HK-2 (cell line): ENCODE results near the gene HHLA2.

Experiments
- DNase-seq: peaks from one replicate; pipeline ENCODE4 v3.0.0-alpha.2; 2018; ENCODE audit not compliant: unreplicated experiment

The HHLA2 gene

DNA sequence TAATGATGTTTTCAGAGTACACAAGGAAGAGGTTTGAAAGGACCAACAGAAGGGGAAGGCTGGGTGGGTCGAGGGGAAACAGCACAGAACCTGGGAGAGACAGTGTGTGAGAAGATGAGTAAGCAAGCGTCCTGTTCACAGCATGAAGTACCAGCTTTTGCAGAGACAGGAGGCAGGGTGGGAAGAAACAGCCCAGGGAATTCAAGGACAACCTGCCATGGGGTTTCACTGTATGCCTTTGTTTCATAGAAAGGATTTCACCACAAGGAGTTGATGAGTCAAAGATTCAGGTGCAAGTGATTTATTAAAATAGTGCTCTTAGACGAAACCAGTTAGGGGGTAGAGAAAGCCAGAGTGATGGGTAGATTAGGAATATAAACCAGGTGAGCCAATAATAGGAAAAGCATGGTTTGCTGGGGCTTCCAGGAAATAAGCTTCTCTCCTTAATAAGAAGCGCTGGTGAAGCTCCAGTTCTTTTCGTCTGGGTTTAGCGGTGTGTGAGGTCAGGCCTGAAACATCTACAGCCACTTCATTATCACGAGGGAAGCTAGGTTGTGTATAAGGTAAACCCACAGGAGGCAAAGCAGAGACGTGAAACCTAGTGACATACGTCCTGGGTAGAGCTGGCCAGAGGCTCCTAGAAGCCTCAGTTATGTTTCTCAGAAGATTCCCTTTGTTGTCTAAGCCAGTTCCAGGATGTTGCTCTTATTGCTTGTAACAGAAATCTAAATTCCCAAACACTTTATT is 3.9 kb downstream of the HHLA2 start:
- no peak for DNase-seq

DNA sequence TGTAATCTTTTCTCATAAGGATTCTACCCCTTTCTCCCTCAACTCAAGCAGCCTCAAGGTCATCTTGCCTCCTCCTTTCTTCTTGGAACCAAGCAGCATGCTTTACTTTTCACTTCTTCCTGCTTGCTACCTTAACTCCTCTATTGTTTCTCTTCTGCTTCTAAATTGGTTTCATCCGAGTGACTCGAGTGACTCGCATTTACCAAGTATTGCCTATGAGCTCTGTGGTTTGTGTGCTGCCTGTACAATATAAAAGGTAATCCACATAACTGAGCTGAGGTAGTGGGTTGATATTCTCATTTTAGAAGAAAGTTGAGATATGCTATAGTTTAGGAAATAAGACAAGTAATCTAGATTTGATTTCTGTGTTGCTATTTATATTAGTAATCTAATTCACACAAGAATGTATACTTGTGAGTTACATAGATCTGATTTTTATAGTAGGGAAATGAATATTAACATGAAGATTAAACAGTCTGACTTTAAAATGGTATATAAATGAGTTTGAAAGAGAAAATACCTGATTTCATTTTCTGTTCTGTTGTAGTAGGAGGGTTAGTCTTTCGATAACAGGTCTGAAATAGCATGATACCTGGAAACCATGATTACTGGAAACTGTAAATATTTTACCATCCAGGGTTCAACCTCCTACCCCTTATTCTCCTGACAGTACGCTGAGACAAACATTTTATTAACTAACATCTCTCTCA is 5.5 kb downstream of the HHLA2 start:
- no peak for DNase-seq

DNA sequence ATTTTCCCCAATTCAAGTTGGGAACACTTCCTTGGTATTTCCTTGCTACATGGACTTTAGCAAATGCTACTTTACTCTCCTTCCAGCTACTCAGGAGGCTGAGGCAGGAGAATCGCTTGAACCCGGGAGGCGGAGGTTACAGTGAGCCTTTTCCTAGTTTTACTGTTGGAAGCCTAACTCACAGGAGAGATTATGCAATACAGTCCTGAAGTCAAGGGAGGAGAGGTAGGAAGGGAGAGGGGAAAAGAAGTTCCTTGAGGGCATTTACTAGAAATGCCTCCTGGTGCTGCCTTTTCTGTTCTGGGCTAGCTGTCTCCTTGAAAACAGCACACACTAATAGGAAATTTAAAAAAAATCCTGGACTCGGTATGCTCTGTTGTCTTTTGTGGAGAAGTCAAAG is 6.2 kb downstream of the HHLA2 start:
- no peak for DNase-seq

DNA sequence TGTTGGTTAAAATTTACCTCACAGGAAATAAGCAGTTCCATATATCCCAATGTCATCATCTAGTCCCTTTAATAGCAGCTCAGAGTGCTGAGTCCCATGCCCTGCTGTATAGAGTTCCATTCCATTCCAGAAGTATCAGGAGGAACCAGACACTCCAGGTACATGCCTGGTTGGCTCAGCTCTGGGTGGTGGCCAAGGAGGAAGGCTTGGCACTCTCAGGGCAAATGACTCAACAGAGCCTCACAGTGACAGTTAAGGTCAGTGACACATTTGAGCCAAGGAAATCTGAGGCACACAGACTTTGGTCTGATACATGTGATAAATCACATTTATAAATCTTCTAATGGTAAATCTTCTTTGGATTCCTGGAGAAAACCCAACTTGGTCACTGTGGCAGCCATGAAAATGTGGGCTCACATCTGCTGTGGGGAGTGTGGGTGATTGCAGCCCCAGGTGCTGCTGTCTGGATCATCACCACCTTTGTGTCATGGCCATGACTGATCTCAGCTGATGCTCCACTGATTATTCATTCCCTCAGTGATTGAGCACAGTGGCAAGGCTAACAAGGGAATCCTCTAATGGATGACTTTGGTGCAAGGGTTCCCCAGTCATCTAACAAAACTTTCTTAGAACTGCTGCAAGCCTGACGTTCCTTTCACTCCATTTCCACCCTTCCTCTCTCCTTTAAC is 9.3 kb downstream of the HHLA2 start:
- peak; percentile 21 for DNase-seq

DNA sequence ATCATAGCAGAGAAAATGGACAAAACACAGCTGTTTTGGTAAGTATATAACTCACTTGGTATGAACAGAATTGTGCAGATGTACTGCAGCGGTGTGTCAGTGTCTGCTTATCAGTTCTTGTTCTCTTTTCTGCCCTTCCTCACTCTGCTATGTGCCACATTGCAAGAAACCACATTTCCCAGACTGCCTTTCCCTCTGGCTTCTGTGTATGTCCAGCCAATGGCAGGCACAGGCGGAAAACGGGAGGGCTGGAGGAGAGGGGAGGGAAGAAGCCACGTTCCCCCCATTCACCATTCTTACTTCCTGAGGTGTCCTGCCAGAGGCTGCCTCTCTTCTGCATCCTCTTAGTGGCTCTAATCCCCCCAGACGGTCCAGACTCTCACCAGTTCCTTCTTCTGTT is 15.4 kb downstream of the HHLA2 start:
- no peak for DNase-seq

DNA sequence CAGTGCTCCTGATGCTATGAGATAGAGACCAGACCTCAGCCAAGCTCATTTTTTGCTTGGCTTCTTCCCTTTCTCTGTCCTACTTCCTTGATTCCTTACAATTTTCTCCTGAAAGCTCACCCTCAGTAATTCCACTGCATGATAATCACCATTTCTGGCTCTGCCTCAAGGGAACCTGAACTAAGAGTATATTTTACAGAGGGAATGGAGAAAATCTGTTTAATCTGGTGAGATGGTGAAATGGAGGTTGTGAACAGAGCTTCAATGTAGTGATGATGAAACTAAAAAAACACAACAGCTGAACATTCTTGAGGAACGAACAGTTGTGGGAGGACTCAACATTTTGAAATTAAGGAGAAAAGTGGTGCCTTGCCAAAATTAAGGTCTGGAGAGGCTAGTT is 16.3 kb downstream of the HHLA2 start:
- DNase-seq: no peak

DNA sequence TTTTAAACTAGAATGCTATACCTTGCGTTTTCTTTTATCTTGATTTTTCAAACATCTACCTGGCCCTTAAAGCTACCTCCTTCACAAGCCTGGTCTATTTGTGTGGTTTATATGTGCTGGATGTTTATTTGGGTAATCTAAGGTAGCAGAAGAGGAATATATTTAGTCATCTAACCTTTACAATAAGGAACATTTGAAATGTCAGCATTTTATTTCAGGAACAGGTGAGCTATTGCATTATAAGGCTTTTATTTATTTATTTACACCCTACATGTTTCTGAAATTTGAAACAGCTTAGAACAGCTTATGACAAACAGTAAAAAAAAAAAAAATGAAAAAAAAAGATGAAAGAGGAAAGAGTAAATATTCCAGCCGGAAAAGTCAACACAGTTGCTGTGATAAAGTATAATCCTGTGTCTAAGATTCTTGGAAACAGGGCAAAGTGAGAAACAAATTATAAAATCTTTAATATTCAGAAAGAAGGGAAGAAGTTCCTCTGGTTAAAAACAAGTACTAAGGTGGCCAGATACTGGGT is 19.5 kb downstream of the HHLA2 start:
- DNase-seq: no peak

DNA sequence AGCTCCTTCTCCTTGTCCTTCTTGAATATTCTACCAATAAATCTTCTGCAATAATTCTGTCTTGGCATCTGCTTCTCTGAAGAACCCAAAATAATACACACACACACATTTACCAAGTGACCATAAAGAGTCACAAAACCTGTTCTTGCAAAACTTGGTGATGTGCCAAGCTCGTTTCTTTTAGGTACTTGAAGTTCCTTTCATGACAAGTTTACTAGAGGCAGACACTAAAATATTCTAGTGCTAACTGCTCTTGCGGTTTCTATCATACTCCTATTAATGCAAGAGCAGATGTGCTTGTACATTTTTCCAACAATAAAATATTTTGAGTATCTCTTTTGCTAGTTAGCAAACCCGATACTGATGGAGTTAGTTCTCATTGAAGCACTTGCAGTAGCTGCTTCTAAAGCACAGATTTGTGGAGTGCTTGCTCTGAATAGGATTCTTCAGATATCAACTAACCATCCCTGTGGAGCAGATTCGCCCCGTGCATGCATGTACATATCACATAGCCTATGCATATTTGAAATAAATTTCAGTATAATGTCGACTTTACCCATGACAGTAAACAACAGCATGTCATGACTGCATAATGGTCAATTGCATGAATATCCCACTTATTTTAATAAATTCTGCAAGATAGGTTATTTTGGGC is 23.2 kb downstream of the HHLA2 start:
- DNase-seq: no peak

DNA sequence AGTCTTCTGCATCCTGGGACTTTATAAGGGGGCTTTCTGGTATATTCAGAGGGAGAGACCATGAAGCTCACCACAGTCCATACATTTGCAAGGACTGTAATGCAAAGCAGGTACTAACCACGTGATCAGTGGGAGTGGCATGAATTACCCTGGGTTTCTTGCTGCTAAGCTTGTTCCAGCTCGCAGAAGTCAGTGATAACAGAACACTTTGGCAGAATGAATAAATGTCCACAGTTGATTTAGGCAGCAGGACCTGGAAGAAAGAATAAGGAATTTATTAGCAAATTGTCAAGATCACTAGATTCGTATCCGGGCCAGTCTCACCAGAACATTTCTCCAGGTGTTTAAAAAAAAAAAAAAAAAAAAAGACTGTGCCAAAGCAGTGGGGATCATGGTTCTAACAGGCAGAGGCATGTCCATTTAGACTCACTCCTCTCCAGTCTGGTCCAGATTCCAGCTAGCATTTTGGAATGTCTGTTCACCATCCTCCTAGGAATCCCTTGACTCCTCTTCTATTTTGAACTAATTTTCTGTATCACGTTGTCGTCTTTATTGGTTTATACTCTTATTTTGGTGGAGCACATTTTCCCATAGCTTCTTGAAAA is 24.5 kb downstream of the HHLA2 start:
- DNase-seq: no peak

DNA sequence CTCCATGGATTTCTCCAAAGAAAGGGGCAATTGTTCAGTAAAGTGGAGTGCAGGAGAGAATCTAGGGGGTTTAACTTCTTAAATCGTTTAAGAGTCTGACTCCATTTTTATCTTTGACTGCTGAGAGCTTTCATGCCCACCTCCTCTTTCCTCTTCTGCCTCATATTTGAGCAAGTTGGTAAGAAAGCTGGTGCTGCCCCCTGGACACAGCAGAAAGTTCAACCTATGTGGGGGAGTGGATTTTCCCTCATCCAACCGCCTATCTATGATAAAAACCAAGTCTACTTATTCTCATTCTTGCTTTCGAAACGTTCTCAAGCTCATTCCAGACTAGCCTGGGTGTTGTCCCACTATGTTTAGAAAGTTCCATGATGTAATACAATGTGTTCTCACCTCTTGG is 26.0 kb downstream of the HHLA2 start:
- no peak for DNase-seq

DNA sequence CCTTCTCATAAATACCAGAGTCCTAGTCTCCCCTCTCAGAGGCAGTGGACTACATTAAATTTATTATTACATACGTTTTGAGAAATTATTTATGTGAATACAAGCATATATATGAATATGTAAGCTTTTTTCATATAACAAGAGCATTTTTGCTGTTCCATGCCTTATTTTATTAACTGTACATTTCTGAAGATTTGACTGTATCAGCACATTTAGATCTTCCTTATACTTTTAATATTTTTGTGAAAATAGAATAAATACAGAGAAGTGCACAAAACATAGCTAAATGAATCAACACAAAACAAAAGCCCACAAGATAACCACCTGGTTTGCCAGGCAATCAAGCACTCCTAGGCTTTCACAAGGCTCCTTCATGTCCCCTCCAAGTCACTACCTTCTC is 27.8 kb downstream of the HHLA2 start:
- DNase-seq: no peak

DNA sequence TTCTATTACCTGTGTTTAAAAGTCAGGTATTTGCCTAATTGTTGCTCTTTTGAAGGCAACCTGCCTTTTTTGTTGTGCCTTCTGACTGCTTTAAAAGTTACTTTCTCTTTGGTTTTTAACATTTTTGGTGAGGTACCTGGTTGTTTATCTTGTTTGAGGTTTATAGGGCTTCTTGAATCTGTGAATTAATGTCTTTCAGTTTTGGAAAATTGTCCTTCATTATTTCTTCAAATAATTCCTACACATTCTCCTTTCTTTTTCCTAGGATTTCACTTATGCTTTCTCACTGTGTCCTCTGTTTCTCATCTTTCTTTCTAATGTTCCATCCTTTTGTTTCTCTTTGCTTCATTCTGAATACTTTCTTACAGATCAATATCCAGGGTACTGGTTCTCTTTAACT is 30.8 kb downstream of the HHLA2 start:
- DNase-seq: no peak

DNA sequence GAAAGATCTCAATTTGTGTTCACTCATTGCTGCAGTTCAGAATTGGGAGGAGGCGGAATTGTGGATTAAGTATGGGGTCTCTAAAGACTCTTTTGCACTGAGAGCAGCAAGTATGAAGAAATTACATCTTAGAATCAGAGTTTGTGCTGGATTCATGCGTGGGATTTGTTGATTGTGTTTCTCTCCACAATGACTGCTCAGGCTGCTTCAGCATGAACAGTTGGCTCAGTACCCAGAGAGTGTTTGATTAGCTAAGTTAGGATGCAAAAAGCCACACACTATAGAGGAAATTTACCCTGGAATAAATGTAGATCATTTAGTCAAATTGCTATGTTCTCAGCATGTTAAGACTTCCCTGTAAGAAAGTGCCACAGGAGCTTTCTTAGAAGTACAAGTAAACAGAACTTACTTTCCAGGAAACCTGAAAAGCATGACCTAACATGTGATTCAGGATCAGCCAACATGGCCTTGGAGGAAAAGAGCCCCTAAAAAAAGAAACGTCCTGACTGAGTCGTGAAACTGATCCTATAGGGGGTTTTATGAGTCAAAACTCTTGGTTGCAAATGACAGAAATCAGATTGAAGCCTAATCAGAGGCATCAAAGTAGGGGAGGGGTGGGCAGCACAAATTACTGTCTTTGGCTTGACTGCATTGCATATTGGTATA is 32.6 kb downstream of the HHLA2 start:
- no peak for DNase-seq

DNA sequence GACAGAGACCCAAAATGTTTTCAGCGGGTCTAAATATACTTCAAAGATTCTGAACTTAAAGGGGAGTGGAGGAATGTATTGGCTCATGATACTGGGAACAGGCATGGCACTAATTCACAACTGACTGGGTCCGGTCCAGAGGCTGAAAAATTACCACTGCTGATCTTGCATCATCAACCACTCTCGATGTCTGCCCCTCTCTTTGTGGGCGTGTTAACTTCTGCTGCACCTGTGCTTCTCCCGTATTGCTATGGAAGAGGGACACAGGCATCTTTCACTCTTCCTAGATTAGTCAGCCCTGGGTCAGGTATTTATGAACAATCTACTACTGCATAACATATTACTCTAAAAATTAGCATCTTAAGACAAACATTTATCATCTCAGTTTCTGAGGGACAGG is 33.2 kb downstream of the HHLA2 start:
- no peak for DNase-seq

DNA sequence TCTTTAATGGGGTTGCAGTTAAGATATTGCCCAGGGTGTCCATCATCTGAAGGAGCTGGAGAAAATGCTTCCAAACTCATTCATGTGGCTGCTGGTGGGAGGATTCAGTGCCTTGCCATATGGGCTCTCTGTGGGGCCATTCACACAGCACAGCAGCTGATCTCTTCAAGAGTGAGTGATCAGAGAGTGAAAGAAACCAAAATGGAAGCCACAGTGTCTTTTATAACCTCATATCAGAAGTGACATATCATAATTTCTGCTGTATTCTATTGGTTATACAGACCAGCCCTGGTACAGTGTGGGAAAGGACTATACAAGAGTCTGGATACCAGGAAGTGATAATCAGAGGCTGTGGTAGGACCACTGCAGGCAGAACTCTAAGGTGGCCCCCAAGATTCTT is 33.6 kb downstream of the HHLA2 start:
- no peak for DNase-seq

DNA sequence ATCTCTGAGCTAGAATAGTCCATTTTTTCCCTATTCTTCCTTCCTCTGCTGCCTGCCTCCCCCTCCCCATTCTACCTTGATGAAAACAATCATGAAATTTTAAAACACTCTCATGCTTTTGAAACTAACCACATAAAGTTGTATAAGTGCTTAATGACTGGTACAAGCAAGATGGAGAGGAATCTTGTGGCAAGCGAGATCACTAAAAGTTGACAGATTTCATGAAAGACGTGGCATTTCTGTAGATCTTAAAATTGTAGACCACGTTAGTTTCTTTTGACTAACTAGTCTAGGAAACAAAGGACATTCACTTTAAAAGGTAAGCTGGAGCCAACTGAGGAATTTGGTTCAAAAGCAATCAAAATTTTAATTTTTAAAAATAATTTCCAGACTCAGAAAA is 35.4 kb downstream of the HHLA2 start:
- DNase-seq: no peak

DNA sequence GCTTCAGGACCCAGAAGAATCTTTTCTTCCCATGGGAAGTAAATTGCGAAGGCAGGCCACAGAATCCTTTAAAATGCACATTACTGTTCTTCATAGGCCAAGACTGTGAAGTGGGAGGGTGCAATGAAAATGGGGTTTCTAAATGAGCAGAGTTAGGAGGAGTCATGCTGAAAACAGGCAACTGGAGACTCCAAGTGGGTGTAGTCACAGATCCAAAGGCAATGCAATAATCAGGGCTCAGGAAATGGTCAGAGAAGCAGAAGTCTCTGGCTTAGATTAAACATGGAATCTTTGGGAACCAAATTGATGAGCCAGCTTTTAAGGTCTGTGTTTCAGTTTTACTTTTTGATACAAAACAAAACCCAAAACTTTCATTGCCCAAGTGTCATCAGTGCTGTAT is 37.6 kb downstream of the HHLA2 start:
- no peak for DNase-seq

DNA sequence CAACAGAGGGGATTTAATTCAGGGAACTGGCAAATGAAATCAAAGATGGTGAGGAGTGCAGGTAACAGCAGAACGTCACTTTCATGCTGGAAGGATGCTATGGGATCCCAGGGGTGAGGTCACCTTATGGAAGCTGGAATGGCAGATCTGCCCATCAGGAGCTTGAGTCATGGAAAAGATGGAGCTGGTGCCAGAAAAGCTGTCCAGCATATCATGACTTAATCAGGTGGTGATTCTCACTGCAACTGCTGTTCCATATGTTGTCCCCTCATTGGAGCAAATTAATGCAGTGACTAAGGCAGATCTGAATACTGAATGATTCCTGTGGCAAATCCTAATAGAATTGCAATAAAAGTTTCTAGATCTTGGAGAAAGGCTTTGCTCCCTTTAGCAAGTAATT is 38.4 kb downstream of the HHLA2 start:
- DNase-seq: no peak

DNA sequence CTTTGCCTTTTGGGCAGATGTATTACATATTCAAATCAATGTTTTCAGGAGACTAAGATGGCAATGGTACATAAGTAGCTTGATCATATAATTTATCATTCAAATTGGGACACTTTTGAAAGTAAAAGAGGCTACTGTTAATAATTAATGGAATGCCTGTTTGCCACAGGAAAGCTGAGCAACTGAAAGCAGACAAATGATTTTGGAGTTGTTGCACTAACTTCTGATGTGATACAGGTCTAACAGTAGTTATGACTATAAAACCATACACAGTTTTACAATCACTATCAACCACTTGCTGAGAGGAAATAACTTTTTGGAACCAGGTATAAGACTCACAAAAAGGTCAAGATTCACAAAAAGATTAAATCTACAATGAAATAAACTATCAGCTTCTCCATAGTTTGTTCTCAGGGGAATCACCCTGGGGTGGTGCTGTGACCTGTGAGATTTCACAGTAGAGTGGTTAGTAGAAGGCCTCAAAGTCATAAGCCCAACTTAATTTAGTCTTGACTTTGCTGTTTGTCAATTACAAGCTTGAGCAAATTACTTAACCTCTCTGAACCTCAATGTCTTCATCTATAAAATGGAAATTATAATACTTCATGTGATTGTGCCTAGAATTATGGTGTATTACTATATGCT is 42.7 kb downstream of the HHLA2 start:
- no peak for DNase-seq

DNA sequence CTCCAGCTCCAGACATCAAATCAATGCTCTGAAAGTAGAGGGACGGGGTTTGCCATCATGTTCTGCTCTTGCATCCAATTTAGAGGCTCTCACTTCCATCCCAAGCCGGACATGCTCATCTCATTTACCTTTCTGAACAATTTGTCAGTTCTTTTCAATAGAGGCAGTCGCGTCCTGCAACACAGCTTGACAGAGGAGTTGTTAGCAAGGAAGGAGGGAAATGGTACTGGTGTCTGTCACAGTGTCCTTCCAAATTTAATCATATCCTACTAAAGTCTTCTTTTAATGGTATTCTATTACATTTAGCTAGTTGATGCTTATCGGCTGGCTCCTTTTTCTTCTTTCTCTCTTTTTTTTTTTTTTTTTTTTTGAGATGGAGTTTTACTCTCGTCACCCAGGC is 45.6 kb downstream of the HHLA2 start:
- no peak for DNase-seq
